GM18511 (cell line): ENCODE results near the gene SMIM36.
"Not testable (repeated sequence)": the region's sequence is repeated elsewhere in the genome, so short reads cannot be mapped to it uniquely, and the experiment has no call there.

Experiments used
- ATAC-seq: cut with Tn5 transposase; IDR thresholded peaks from one replicate; pipeline ENCODE4 v1.9.1; 2021; ENCODE audit warnings: mild to moderate bottlenecking, moderate library complexity; ENCODE audit not compliant: unreplicated experiment

SMIM36 gene

DNA sequence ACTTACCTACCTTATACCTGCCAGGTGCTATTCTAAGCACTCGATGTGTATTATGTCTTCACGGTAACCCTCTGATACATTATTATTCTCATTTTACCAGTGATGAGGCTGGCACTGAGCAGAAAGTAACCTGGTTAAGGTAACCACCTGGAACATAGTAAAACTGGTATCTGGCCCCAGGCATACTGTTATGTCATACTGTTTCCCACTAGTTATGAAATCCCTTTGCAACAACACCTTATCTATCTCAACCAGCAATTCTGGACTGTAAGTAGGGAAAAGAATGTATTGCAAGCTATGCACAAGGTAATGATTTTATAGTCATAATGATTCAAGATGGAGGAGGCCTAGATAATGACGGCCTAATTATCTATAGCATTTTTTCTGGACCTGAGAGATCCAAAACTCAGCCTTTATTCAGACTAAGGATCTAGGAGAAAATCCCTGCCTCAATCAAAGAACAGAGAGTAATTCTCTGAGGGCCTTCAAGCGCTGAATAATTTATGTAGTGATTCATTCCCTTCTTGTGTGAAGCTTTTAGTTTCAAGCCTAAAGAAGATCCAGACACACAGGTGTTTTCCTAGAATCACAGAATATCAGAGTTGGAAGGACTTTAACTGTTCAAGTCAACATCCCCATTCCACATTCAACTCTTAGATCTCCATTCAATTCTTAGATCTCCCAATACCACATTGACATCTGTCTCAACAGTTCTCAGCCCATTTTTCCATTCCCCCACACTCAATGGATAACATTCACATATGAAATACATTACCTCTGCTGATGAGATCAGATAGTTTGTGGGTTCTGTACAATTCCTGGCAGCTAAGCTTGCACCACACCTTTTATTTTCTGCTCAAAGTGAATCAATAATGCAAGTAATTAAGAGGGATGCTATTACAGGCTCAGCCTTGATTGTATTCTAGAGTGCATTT lies 74.8 kb downstream of the SMIM36 start:
- ATAC-seq: peak; percentile 29

DNA sequence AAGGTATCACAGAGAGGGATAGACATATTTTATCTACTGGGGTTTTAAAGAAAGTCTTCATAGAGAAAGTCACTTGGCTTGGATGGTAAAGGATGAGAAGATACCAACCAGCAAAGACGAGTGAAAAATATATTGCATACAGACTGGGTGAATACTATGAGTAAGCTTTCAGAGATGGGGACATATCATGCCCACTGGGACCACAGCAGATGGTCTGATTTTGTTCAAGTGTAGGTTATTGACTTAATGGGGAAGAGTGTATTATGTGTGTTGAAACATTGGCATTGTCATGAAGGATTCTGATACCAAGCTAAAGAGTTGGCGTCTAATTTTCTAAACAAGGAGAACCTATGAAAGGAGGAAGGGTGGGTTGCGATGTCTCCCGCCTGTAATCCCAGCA lies 75.8 kb downstream of the SMIM36 start:
- no peak for ATAC-seq

DNA sequence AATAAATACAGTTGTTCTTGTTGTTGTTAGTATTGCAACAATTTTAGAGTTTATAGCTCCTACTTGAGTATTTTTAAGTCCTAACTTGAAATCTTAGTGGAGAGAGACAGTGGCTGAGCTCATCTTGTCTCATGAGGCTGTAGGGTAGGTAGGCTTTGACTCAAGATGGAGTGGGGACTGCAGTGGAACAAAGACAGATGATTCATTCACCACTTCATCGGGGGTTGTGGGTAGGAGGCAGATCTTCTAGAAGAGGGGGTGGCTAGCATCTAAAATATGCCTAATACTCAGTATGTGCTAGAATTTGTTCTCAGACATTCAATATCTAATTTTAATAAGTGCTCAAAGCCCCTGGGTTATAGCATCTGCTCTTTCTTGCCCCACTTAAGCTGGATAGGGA lies 76.5 kb downstream of the SMIM36 start:
- no peak for ATAC-seq

DNA sequence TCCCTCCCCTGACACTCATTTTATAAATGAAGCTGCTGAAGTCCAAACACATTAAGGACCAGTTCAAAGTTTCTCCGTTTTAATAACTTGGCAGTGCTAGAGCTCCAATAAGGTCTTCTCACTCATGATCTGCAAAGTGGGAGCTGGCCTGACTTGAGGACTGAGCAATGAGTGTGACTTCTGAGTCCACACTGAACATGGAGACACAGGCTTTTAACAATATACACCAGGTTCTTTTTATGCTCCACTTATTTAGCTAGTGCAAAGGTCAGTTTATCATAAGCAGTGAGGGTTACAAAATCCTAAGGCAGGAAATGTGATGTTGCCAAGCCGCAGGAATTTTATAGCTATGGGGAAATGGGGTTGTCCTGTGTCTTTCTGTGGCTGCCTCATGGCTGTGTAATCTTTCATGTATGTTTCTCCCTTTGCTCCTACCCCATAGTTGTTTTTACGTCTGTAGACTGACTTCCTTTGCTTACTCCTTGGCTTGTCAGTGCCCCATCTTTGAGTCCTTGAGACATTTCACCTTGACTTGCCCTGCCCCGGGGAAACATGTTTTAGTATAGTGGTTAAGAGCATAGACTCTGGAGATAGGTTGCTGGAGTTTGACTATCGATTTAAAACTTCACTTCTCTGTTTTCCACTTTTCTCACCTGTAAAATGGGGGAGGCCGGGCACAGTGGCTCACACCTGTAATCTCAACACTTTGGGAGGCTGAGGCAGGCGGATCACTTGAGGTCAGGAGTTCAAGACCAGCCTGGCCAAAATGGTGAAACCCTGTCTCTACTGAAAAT lies 77.4 kb downstream of the SMIM36 start:
- ATAC-seq: no peak

DNA sequence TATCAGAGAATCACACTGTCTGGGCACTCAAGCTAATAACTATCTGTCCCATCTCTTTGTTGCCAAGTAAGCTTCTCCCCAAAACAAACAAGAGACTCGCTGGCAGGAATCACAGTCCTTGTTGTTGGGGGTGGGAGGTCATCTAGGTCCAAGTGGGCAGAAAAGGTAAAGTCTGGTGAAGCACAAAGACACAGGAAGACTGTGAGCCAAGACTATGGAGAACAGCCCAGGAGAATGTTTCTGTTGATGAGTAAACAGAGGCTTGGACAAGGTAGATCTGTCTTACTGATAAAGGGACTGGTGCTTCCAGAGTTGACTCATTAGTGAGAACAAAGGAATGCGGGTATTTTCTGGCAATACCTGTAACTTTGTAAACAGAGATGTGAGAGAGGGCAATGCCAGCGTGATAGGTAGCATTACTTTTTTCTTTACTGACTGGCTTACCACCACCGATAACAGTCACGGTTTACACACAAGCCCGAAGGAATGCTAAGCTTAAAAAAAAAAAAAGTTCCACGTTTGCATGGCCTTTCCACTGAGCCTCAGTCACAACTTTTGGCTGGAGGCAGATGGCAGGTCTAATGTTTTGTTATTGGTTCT lies 78.1 kb downstream of the SMIM36 start:
- no peak for ATAC-seq

DNA sequence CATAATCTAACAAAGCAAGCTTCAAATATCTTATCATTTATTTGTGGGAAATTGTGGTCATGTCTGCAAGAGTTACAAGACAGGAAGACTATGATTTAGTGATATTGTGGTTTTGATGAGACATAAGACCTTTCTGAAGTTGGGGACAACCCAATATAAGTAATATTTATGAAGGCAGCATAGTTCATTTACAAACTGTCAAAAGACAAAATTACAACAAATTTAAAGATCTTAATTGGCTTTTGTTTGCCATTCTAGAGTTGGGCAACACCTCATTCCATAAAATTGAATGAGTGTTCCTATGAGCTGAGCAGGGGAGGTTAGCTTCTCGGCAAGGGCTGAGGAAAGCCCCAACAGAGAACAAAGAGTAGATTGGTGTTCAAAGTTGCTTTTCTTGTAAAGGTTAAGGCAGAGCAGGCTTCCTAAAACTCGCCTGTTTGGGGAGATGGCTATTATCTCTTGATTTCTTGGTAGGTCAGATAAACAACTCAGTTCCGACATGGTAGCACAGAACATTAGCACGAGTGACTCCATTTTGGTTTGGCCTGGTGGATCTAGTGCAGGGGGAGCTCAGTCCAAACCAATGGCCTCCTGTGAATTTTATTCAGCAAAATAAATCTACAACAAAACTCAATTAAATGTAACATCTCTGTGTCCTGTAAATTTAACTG lies 78.8 kb downstream of the SMIM36 start:
- no peak for ATAC-seq

DNA sequence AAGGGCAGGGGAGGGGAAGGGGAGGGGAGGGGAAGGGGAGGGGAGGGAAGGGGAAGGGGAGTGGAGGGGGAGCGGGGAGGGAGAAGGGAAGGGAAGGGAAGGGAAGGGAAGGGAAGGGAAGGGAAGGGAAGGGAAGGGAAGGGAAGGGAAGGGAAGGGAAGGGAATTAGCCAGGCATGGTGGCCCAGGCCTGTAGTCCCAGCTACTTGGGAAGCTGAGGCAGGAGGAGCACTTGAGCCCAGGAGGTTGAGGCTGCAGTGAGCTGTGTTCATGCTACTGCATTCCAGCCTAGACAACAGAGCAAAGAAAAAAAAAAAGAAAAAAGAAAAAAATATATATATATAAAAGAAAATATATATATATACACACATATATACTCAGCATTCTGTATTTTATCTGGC lies 79.3 kb downstream of the SMIM36 start:
- ATAC-seq: not testable (repeated sequence)

DNA sequence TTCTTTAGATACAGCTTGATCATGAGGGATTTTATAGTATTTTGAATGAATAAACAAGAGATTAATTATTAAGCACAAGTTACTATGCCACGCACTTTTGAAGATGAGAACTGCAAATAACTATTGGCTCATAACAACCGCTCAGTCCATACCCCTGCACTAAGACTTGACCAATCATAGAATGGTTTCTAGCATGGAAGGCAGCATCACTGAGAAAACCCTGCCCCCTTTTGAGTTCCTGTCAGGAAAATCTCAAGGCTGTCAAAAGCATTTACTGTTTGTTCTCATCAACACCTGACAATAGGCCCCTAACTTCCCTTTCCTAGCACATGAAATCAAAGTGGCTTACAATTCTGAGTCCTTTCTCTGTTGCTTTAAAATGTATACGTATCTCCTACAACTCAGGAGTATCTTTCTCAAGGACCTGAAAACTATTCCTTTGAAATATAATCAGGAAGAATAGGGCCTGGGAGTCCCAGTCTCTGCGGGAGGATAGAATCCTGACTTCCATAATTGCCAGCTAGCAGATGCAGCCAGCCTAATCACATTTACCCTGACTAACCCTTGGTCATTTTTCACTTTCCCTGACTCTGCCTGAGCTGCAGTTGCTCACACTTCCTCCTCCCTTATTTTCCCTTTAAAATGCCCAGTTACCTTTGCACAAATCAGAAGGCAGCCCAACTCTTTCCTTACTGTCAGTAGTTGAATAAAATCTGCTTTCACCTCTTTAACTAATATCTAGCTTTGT lies 80.5 kb downstream of the SMIM36 start:
- no peak for ATAC-seq

DNA sequence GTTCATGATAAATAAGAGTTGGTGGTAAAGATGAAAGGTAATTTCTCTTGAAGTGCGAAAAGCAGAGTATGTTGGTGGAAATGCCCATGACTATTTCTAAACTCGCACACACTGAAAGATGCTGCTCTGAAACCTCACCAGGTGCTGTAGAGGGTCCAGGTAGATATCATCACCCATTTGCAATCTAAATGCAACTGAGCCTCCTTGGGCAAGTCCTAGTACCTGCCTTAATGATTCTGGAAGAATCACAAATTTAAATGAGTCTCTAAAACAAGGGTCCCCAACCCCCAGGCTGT lies 83.7 kb downstream of the SMIM36 start:
- peak; percentile 17 for ATAC-seq

DNA sequence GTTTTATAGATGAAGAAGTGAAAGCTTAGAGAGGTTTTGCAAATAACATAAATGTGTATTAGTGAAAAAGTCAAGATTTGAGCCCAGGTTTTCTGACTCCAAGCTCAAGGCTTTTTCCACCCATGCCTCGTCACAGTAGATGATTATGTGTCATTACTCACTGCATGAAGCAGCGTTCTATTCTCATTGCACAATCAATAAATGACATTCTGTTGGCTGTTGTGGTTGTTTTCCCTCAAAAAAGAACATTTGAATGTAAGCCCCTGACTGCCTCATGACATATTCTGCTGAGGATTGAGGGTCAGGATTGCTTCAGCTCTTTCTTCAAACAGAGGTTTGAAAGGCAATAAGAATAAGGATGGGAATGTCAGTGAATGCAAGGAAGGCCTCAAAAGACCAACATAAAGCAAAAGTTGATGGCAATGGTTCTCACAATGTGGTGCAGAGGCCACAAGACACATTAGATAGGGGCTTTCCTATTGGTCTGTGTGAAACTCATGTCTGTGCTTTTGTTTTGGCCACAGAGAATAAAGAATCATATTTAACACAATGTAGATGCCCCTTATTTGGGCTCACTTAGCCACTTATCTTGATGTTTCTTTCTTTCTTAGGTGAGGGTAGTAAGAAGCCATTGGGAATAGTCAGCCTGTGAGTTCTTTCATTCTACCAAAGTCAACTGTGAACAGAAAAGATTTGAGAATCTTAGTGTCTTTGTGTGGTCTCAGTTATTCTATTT lies 84.2 kb downstream of the SMIM36 start:
- peak; percentile 54 for ATAC-seq

DNA sequence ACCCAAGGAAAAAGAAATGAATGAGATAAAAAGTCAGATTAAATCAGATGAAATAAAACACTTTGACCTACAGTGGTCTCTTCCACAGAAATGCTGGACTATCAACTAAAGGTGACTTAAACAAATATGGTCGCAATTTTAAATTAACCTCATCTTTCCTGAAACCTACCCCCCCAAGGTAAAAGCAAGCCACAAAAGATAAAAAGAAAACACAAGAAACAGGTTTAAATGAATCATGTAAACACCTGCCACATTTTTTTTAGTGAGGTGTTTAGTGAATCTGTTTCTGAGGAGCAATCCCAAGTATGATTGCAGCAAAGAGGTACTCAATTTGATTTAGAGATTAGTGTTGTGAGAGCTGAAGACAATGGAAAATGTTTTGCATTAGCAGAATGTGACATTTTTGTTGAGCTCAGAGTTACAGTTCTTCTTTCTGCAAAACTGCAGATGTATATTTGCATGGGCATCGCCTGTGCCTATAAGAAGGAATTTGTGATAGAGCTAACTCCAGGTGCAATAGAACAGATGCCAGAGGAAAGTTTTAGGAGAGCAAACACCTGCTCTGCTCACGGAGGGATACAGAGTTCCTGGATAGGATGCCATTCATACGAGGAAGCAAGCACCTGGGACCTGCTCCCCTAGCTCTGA lies 86.2 kb downstream of the SMIM36 start:
- no peak for ATAC-seq

DNA sequence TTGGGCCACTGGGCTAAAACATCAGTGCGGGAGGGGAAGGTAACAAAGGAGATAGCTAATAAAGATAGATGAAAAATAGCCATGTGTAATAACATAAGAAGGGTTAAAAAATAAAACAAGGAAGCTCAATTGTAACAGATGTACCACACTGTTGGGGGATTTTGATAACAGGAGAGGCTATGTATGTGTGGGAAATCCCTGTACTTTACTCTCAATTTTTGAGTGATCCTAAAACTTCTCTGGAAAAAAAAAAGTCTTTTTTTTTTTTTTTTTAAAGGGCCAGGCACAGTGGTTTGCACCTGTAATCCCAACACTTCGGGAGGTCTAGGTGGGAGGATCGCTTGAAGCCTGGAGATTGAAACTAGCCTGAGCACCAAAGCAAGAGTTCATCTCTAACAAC lies 87.7 kb downstream of the SMIM36 start:
- ATAC-seq: no peak

DNA sequence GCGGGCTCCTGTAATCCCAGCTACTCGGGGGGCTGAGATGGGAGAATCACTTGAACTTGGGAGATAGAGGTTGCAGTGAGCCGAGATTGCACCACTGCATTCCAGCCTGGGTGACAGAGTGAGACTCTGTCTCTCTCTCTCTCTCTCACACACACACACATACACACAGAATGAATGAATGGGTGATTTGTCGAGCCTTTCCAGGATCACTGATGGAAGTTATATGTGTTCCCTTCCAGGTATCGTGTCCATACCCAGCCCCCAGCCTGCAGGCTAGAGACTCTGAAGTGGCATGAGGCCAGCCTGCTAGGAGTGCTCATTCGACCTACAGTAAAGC lies 88.5 kb downstream of the SMIM36 start:
- not testable (repeated sequence) for ATAC-seq

DNA sequence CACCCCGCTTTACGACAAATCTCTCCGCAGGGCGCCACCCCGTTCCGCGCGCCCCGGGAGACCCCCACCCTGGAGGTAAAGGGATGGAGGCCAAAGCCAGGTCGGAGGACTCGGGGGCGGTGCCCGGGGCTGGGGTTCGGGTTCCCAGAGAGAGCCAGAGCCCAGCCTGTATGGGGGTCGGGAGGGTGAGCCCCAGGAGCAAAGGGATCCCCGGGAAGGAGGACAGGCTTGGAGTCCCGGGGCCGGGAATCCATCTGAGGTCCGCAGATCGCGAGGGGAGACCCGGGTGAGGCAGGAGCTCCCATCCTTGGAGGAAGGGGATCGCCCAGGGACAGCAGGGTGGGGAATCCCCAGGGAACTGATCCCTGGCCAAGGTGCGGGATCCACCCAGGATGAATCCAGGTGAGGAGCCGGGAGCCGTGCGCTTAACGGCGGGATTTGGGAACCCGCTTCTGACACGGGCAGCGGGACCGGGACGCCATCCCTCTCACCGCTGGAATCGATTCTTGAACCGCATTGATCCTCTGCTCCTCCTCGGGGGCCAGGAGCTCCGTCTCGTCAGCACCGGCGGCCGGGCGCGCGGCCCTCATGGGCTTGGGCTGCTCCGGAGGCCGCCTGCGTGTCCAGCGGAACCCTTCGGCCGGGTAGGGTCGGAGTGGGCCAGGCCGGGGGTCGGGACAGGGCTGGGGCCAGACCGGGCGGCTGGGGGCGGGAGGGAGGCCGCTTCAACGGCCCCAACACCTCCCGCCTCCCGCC lies 89.9 kb downstream of the SMIM36 start, which contains the start of gene MMD:
Gene MMD (minus strand): TSS at position 657 of the 756 bp plus-strand sequence. CDS start 140 bp downstream, at position 517.
- ATAC-seq: peak; percentile 32

DNA sequence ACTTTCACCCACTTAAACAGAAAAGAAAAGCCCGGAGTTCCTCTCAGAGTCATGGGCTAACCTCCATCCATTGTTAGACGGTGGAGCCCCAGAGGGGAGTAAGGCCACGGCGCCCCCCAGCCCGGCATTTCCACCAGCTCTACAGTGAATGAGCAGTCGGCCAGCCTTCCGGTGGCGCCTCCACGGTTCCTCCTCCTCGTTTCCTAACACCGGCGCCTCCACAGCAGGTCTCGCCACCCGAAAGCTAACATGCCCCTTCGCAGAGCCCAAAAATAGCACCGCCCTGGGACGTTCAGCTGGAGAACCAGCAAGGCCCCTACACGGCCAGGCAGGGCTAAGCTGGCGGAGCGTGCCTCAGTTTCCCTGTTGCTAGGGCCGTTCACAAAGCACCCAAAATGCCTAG lies 90.5 kb downstream of the SMIM36 start:
- no peak for ATAC-seq

DNA sequence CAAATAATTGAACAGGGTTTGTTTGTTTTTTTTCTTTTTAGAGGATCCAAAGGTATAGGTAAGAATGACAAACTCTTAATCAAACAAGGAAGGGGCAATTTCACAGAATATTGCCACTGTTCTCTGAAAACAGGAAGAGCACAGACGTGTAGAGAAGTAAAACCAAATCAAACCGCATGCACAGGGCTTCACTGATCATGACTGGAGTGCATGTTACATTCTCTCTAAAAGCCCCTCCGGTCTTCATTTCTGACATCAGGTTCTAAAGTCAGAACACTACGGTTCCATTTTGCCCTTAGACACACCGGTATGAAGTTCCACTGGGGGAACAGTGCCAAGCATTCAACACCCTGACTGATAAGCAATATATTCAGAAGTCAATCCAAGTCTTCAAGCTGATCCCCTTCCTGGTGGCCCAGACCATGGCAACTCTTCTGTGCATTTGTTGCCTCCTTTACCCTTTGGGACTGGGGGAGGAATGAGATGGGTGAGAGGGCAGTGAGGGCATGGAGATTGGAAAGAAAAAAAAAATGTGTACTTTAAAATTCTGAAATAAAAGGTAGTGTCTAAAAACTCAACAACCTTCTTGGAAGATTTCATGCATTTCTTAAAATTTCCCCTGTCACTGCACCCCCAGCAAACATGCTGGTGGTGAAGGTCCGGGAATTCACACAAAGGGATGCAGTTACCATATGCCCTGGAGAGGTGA lies 91.0 kb downstream of the SMIM36 start:
- ATAC-seq: peak; percentile 40

DNA sequence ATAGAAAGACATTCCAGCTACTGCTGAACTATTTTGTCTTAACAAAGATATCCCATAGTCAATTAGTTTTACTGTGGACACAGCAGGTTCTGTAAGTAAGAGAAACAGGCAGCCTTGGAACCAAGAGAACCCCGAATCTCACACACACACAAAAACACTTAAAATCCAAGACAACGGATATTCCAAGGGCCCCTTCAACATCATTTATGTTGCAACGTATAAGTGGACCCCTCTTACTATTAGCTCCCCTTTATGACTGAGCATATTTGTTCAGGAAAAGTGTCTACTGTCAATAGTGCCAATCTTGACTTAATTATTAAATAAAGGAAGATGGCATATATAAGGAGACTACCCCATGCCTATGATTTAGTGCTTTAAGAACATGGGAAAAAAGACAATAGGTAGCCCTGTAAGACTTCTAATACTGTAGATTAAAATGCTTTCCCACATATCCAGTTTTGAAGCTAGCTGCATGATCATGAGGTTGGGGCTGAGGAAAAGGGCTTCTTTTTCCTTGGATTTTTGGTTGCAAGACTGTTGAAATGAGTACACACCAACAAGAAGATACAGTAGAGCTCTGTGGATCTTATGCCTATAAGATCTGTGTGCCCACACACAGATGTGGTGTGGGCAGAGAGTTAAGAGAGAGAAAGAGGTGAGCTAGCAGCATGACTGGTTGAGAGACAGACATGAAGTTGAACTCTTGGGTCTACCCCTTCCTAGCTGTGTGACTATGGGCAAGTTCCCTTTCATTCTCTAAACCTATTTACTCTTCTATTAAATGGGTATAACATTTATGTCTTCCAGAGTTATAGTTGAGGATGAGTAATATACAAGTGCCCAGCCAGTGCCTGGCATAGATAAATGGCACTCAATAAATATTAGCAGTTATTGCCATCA lies 92.6 kb downstream of the SMIM36 start:
- no peak for ATAC-seq
